Activated T-helper 2 cell treated with anti-CD3 and anti-CD28 coated beads, Interferon-gamma antibody, Interleukin-2, Interleukin-4, amounts not matched to agents 10 μg/mL and 5 μg/mL and 100 μg/mL, durations not matched to agents 14 hours and 24 hours and 36 hours (primary cell): ENCODE results near the gene ROBO1. TPM values are rescaled to one million over a fixed set of nuclear protein-coding genes. Genes with fewer than 3 reads are reported as not detected.

Experiments
- DNase-seq: peaks from one replicate; pipeline ENCODE4 v3.0.0; 2021; ENCODE audit warnings: low spot score
- H3K27ac Mint-ChIP-seq: one replicate; pipeline ENCODE4 v1.8.0; 2021; ENCODE audit warnings: mixed read lengths
- H3K27me3 Mint-ChIP-seq: one replicate; pipeline ENCODE4 v1.8.0; 2021; ENCODE audit warnings: low read depth, mixed read lengths
- H3K36me3 Mint-ChIP-seq: one replicate; pipeline ENCODE4 v1.8.0; 2021; ENCODE audit warnings: low read depth, mixed read lengths
- H3K4me1 Mint-ChIP-seq: one replicate; pipeline ENCODE4 v1.8.0; 2021; ENCODE audit warnings: low read depth, mixed read lengths
- H3K4me3 Mint-ChIP-seq: one replicate; pipeline ENCODE4 v1.8.0; 2021; ENCODE audit warnings: low read depth, mild to moderate bottlenecking, moderate library complexity, mixed read lengths
- H3K9me3 Mint-ChIP-seq: one replicate; pipeline ENCODE4 v1.8.0; 2021; ENCODE audit warnings: mixed read lengths
- intact Hi-C: fragments of 100-400 bp; cut with micrococcal nuclease; formaldehyde crosslinking; loops from one replicate; pipeline ENCODE4 v1.15.1; 2023
- total RNA-seq: library from RNA; stranded (reverse); gene quantifications from 2 replicates; pipeline ENCODE4 v1.2.3, GENCODE V29; 2022

The ROBO1 gene
- total RNA-seq, 1 donor from 2014 or later, result not detected

GRCh38 chr3:78848392-78849288, 919.2 kb downstream of the ROBO1 start:
- no peaks in the 10 kb centered on the region for H3K27me3 Mint-ChIP-seq
- H3K27ac Mint-ChIP-seq, result no peak overlapping the region
- H3K4me1 Mint-ChIP-seq, result no peaks in the 10 kb centered on the region
- no peaks in the 10 kb centered on the region for H3K9me3 Mint-ChIP-seq
- H3K36me3 Mint-ChIP-seq, result no peaks in the 10 kb centered on the region
- H3K4me3 Mint-ChIP-seq, result no peak overlapping the region
- intact Hi-C loops, result no loop called here
- DNase-seq, result no peak

- Mint-ChIP-seq H3K4me1 (no peaks in the 10 kb centered on the region), H3K9me3 (no peaks in the 10 kb centered on the region), H3K36me3 (no peaks in the 10 kb centered on the region), H3K4me3 (no peak overlapping the region), H3K27ac (no peak overlapping the region), H3K27me3 (no peaks in the 10 kb centered on the region)
- intact Hi-C loops, result no loop called here
- DNase-seq, result no peak
Measured at GRCh38 chr3:78847603-78848002, 920.2 kb downstream of the ROBO1 start.

- Mint-ChIP-seq H3K36me3 (no peaks in the 10 kb centered on the region), H3K9me3 (no peaks in the 10 kb centered on the region), H3K27me3 (no peaks in the 10 kb centered on the region), H3K4me3 (no peak overlapping the region), H3K4me1 (no peaks in the 10 kb centered on the region), H3K27ac (no peak overlapping the region)
- intact Hi-C loops, result no loop called here
- DNase-seq, result no peak
Measured at GRCh38 chr3:78847203-78847602, 920.6 kb downstream of the ROBO1 start.

GRCh38 chr3:78846718-78847117, 921.1 kb downstream of the ROBO1 start:
- no peaks in the 10 kb centered on the region for H3K4me1 Mint-ChIP-seq

GRCh38 chr3:78845605-78846004, 922.2 kb downstream of the ROBO1 start:
- intact Hi-C loops, result no loop called here
- Mint-ChIP-seq H3K27me3 (no peaks in the 10 kb centered on the region), H3K4me3 (no peak overlapping the region), H3K27ac (no peak overlapping the region), H3K4me1 (no peaks in the 10 kb centered on the region), H3K9me3 (no peaks in the 10 kb centered on the region), H3K36me3 (no peaks in the 10 kb centered on the region)
- no peak for DNase-seq

More at GRCh38 chr3:78846718-78847117, 921.1 kb downstream of the ROBO1 start:
- Mint-ChIP-seq H3K9me3 (no peaks in the 10 kb centered on the region), H3K4me3 (no peak overlapping the region), H3K27ac (no peak overlapping the region), H3K36me3 (no peaks in the 10 kb centered on the region), H3K27me3 (no peaks in the 10 kb centered on the region)
- no peak for DNase-seq
- intact Hi-C loops, result no loop called here

- Mint-ChIP-seq H3K27ac (no peak overlapping the region), H3K27me3 (no peaks in the 10 kb centered on the region), H3K4me3 (no peak overlapping the region), H3K36me3 (no peaks in the 10 kb centered on the region), H3K4me1 (no peaks in the 10 kb centered on the region), H3K9me3 (peaks cover 4% of the 10 kb centered on the region)
- intact Hi-C loops, result no loop called here
- no peak for DNase-seq
Measured at GRCh38 chr3:78844307-78844706, 923.5 kb downstream of the ROBO1 start.

- Mint-ChIP-seq H3K27ac (no peak overlapping the region), H3K9me3 (peaks cover 10% of the 10 kb centered on the region), H3K4me3 (no peak overlapping the region), H3K4me1 (no peaks in the 10 kb centered on the region), H3K27me3 (no peaks in the 10 kb centered on the region), H3K36me3 (no peaks in the 10 kb centered on the region)
- no peak for DNase-seq
- intact Hi-C loops, result no loop called here
Measured at GRCh38 chr3:78839693-78840092, 928.1 kb downstream of the ROBO1 start.

GRCh38 chr3:78838362-78838761, 929.4 kb downstream of the ROBO1 start:
- no peaks in the 10 kb centered on the region for H3K27me3 Mint-ChIP-seq

GRCh38 chr3:78834910-78835309, 932.9 kb downstream of the ROBO1 start:
- Mint-ChIP-seq H3K4me1 (no peaks in the 10 kb centered on the region), H3K36me3 (no peaks in the 10 kb centered on the region), H3K4me3 (no peak overlapping the region), H3K27me3 (no peaks in the 10 kb centered on the region), H3K27ac (no peak overlapping the region), H3K9me3 (peaks cover 19% of the 10 kb centered on the region)
- intact Hi-C loops, result no loop called here
- no peak for DNase-seq

More at GRCh38 chr3:78838362-78838761, 929.4 kb downstream of the ROBO1 start:
- Mint-ChIP-seq H3K4me3 (no peak overlapping the region), H3K27ac (no peak overlapping the region), H3K36me3 (no peaks in the 10 kb centered on the region), H3K4me1 (no peaks in the 10 kb centered on the region), H3K9me3 (peaks cover 10% of the 10 kb centered on the region)
- DNase-seq, result no peak
- intact Hi-C loops, result no loop called here

GRCh38 chr3:78832785-78833204, 935.0 kb downstream of the ROBO1 start:
- Mint-ChIP-seq H3K9me3 (peaks cover 10% of the 10 kb centered on the region), H3K4me1 (no peaks in the 10 kb centered on the region)

GRCh38 chr3:78831446-78831972, 936.3 kb downstream of the ROBO1 start:
- Mint-ChIP-seq H3K27ac (no peak overlapping the region), H3K36me3 (no peaks in the 10 kb centered on the region), H3K9me3 (peaks cover 10% of the 10 kb centered on the region), H3K4me1 (no peaks in the 10 kb centered on the region), H3K27me3 (no peaks in the 10 kb centered on the region), H3K4me3 (no peak overlapping the region)
- intact Hi-C loops, result no loop called here
- no peak for DNase-seq

More at GRCh38 chr3:78832785-78833204, 935.0 kb downstream of the ROBO1 start:
- Mint-ChIP-seq H3K27ac (no peak overlapping the region), H3K36me3 (no peaks in the 10 kb centered on the region), H3K4me3 (no peak overlapping the region), H3K27me3 (no peaks in the 10 kb centered on the region)
- intact Hi-C loops, result no loop called here
- DNase-seq, result no peak

GRCh38 chr3:78830470-78830869, 937.3 kb downstream of the ROBO1 start:
- Mint-ChIP-seq H3K9me3 (peaks cover 10% of the 10 kb centered on the region), H3K27ac (no peak overlapping the region), H3K27me3 (no peaks in the 10 kb centered on the region), H3K4me3 (no peak overlapping the region), H3K36me3 (no peaks in the 10 kb centered on the region), H3K4me1 (no peaks in the 10 kb centered on the region)
- intact Hi-C loops, result no loop called here
- DNase-seq, result no peak

- Mint-ChIP-seq H3K9me3 (peaks cover 18% of the 10 kb centered on the region), H3K36me3 (no peaks in the 10 kb centered on the region), H3K4me3 (no peak overlapping the region), H3K27ac (no peak overlapping the region), H3K27me3 (no peaks in the 10 kb centered on the region), H3K4me1 (no peaks in the 10 kb centered on the region)
- intact Hi-C loops, result no loop called here
- no peak for DNase-seq
Measured at GRCh38 chr3:78827618-78828017, 940.2 kb downstream of the ROBO1 start.
